ENCODE measurements around the gene WDR59.
"Not testable (repeated sequence)": the region's sequence is repeated elsewhere in the genome, so short reads cannot be mapped to it uniquely, and the experiment has no call there.

Gene WDR59

GRCh38 chr16:74982256-74982655 is 2.7 kb downstream of the WDR59 start:
- DNase-seq (ENCODE audit: low spot score) = no peak

- no peak for DNase-seq (ENCODE audit: low spot score)
These were observed 9.3 kb downstream of the WDR59 start for GRCh38 chr16:74975591-74975990.

DNA sequence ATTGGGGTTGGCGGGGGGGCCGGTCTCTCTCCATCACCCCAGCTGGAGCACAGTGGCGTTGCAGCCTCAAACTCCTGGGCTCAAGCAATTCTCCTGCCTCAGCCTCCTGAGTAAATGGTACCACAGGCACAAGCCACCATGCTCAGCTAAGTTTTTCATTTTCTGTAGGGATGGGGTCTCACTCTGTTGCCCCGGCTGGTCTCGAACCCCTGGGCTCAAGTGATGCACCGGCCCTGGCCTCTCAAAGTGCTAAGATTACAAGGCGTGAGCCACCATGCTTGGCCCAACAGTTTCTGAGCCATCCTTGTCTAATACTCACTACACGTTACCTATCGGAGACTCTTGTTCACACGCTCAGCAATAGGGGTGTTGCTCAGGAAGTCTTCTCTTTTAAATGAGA is 11.6 kb downstream of the WDR59 start:
- DNase-seq (ENCODE audit: low spot score) = no peak

DNA sequence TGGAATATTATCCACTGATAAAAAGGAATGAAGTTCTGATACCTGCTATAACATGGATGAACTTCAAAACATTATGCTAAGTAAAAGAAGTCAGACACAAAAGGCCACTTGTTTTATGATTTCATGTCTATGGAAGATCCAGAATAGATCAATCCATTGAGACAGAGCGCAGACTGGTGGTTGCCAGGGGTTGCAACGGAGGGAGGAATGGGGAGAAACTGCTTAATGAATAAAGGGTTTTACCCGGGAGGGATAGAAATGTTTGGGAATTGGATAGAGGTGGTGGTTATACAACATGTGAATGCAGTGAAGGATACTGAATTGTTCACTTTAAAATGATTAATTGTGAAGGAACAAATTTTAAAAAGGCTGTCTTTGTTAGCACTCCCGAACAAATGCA is 30.2 kb downstream of the WDR59 start:
- DNase-seq (ENCODE audit: low spot score) = no peak

DNA sequence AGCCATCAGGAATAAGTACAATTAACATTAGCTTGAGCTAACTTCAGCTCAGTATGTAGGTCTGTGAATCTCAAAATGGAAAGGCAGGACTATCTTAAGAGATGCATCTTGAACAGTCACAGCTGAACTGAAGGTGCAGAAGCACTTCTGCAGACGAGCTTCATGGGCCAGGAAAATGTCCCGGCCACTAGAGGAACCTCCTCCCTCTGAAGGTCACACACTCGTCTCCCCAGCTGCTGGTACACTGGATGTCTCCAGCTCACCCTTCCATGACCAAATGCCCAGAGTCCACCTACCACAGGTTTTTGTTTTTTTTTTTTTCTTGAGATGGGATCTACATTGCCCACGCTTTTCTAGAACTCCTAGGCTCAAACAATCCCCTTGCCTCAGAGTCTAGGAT is 33.2 kb downstream of the WDR59 start:
- no peak for DNase-seq (ENCODE audit: low spot score)

DNA sequence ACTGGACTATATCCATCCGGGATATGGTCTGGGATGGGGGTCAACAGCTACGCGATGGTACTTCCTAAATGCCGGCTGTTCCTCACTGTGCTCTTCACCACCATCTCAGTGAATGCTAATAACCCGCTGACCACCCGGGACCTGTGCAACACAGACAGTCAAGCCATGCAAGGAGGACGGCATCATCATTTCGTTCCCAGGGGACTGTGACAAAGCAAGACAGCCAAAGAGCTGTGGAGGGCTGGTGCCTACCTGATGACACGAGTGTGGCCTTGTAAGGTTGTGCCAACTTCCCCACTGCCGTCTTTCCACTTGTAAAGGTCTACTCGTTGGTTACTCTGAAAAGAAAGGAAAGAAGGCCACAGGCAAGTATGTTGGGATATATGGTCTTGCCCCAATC is 33.7 kb downstream of the WDR59 start:
- no peak for DNase-seq (ENCODE audit: low spot score)

- no peak for DNase-seq (ENCODE audit: low spot score)
These were observed 34.4 kb downstream of the WDR59 start for GRCh38 chr16:74950511-74950910.

GRCh38 chr16:74949309-74949708 is 35.6 kb downstream of the WDR59 start:
- DNase-seq (ENCODE audit: low spot score) = no peak

- DNase-seq (ENCODE audit: low spot score) = no peak
These were observed 40.5 kb downstream of the WDR59 start for GRCh38 chr16:74944466-74944865.

GRCh38 chr16:74942977-74943918 is 41.7 kb downstream of the WDR59 start:
- no peak for DNase-seq (ENCODE audit: low spot score)

DNA sequence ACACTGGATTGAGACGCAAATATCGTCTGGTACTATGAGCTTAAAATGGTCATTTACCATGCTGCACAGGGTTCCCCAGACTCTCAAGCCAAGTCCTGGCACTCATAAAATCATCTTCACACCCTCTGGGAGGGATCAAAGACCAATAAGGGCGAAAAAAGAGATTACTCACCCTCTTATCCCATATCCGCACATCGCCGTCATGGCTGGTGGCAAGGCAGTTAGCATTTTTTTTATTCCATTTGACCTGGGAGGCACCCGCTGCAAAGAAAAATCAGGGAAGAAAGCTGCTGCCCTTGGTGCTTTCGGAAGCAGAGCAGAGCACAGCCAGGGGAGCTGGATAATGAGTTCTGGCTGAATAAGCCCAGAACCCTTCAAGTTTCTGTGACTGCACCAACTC is 42.4 kb downstream of the WDR59 start:
- no peak for DNase-seq (ENCODE audit: low spot score)

- no peak for DNase-seq (ENCODE audit: low spot score)
These were observed 45.2 kb downstream of the WDR59 start for GRCh38 chr16:74939688-74940087.

DNA sequence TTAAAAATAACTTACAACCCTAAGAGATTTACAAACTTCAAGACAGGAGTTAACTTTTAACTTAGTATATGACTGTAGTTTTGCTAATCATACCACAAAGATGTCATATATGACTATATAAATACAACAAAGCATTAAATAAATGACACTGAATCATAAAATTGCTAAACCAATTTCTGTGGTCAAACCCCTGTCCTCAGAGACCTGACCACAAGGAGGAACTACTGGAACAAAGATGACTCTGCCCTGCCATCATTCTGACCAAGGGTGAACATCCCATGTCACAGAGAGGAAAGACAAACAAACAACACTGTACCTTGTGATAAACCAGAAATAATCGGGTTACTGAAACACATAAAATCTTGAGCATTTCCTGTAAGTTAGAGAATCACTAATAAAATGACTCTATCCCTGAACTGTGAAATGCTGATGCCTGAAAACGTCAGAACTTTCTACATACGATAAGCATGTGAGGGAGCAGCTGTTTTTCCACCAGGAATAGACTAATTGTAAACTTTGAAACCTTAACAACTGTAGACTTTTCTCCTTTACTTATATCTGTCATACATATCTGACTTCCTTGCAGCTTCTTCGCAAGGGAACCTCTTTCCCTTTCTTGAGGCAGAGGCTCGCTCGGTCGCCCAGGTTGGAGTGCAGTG is 47.9 kb downstream of the WDR59 start:
- DNase-seq (ENCODE audit: low spot score) = no peak

GRCh38 chr16:74931445-74931844 is 53.5 kb downstream of the WDR59 start:
- DNase-seq (ENCODE audit: low spot score) = no peak

DNA sequence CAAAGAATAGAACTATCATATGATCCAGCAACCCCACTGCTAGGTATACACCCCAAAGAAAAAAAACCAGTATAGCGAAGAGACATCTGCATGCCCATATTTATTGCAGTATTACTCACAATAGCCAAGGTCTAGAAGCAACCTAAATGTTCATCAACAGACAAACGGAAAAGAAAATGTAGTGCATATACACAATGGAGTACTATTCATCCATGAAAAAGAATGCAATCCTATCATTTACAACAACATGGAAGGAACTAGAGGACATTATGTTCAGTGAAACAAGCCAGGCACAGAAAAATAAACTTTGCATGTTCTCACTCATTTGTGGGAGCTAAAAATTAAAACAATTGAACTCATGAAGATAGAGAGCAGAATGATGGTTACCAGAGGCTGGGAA is 55.3 kb downstream of the WDR59 start:
- no peak for DNase-seq (ENCODE audit: low spot score)

GRCh38 chr16:74926805-74927204 is 58.1 kb downstream of the WDR59 start:
- no peak for DNase-seq (ENCODE audit: low spot score)

GRCh38 chr16:74923766-74924460 is 61.0 kb downstream of the WDR59 start:
- DNase-seq (ENCODE audit: low spot score) = no peak

GRCh38 chr16:74922150-74923138 is 62.5 kb downstream of the WDR59 start:
- no peak for DNase-seq (ENCODE audit: low spot score)

DNA sequence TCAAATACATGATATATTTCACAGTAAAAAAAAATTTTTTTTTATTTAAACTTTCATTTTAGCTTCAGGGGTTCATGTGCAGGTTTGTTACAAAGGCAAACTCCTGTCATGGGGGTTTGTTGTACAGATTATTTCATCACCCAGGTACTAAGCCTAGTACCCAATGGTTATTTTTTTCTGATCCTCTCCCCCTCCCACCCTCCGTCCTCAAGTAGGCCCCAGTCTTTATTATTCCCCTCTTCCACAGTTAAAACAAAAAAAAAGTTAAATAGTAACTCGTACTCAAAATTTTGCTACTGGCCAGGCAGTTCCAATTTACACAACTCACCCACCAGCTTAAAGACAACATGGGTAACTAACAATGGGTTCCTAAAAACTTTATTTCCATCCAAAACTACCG is 63.9 kb downstream of the WDR59 start:
- no peak for DNase-seq (ENCODE audit: low spot score)

DNA sequence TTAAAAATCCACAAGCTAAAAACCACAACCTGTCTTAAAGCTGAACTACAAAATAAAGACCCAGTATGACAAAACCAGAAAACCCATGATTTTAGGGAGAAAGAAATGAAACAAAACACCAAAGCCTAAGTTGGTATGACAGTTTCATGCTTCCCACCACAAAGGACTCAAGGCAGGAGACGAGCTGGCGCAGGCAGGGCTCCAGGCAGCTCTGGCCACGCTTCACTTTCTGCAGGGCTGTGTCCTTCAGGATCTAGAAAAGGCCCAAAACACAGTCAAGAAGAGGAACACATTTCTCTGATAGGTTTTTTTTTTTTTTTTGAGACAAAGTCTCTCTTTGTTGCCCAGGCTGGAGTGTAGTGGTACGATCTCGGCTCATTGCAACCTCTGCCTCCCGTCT is 75.3 kb downstream of the WDR59 start:
- DNase-seq (ENCODE audit: low spot score) = no peak

DNA sequence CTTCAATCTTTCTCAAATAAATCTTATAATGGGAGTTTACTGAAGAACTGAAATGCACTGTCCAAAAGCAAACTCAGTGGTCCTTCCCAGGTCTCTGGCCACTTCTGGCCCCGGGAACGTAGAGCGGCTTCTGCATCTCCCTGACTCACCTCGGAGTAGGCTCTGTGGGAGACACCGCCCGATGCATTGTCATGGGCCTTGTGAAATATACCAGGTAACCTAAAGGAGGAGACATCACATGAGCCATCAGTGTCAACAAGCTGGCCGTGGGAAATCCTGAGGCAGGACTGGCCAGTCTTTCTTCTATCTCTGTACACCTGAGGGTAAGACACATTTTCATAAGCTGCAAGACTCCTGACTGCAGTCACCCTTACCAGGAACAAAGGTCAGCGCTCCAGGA is 76.2 kb downstream of the WDR59 start:
- DNase-seq (ENCODE audit: low spot score) = not testable (repeated sequence)

All from kidney capillary endothelial cell (primary cell).